Prostate gland (tissue), 2 donors: ENCODE data around the gene LIPH. TPM values are rescaled to one million over a fixed set of nuclear protein-coding genes. Genes with fewer than 3 reads are reported as not detected.

Source experiments
- DNase-seq: peaks from one replicate; pipeline ENCODE4 v3.0.0-alpha.2; 2019; ENCODE audit warnings: low spot score
- H3K27ac ChIP-seq, 2 donors: fragments of 200-600 bp; sonication (generic); 2 replicates each; pipeline ENCODE4 v1.5.1; 2017 to 2019
- H3K27me3 ChIP-seq: fragments of 200-600 bp; sonication (generic); replicated peaks from 2 replicates; pipeline ENCODE4 v1.5.1; 2019; ENCODE audit not compliant: insufficient read depth
- H3K36me3 ChIP-seq, 2 donors: fragments of 200-600 bp; sonication (generic); 1 replicate in 1 of 2; 2 replicates in 1 of 2; pipeline versions ENCODE4 v1.5.1 to v1.8.1; 2017 to 2019
- H3K4me1 ChIP-seq: fragments of 200-600 bp; sonication (generic); replicated peaks from 2 replicates; pipeline ENCODE4 v1.5.1; 2019
- H3K4me3 ChIP-seq, 2 donors: fragments of 200-600 bp; sonication (generic); 2 replicates each; pipeline ENCODE4 v1.5.1; 2017 to 2019
- H3K9me3 ChIP-seq: fragments of 200-600 bp; sonication (generic); 2 replicates; pipeline ENCODE4 v1.5.1; 2017
- CTCF ChIP-seq, 4 experiments: fragments of 200-600 bp in 2 of 4; fragments of 450-650 bp in 2 of 4; sonication (generic) in 2 of 4; IDR thresholded peaks; 1 replicate in 3 of 4; 2 replicates in 1 of 4; pipeline ENCODE4 v1.5.1; 2016 to 2019; ENCODE audit warnings: antibody characterized with exemption in 4 of 4, mild to moderate bottlenecking in 2 of 4, moderate library complexity in 2 of 4
- POLR2A ChIP-seq: fragments of 450-650 bp; IDR thresholded peaks from one replicate; pipeline ENCODE4 v1.6.1; 2016; ENCODE audit warnings: antibody characterized with exemption, mild to moderate bottlenecking
- POLR2AphosphoS5 ChIP-seq: sonication (generic); formaldehyde crosslinking; IDR thresholded peaks from one replicate; pipeline ENCODE4 v1.6.1; 2017; ENCODE audit warnings: antibody characterized with exemption
- WGBS: methylation state at CpG from one replicate; pipeline ENCODE4 v1.1.5; 2018; 5-methylcytosine and 5-hydroxymethylcytosine counted together
- intact Hi-C: fragments of 100-400 bp; cut with DNase I; formaldehyde crosslinking; loops from one replicate; pipeline ENCODE4 v1.14.2; 2022
- total RNA-seq, 2 donors: library from RNA; depleted of rRNA; stranded (reverse); fragments of >200 nt; gene quantifications; one replicate each; pipeline ENCODE4 v1.1.0, GENCODE V29; 2016

Gene LIPH
- total RNA-seq, 2 donors from 2014 or later = 17.0 to 19.6 TPM

GRCh38 chr3:185460309-185460708, 92.1 kb downstream of the LIPH start:
- WGBS = 88% methylated on average over 5 of the region's 5 CpGs
- Histone ChIP-seq H3K9me3 (no peaks in the 10 kb centered on the region), H3K27ac (no peak overlapping the region), H3K27me3 (no peaks in the 10 kb centered on the region), H3K36me3 (no peaks in the 10 kb centered on the region), H3K4me1 (no peaks in the 10 kb centered on the region), H3K4me3 (no peak overlapping the region)
- intact Hi-C loops = no loop called here
- TF ChIP-seq CTCF (IDR thresholded peaks at IDR 0.05) = no peak
- TF ChIP-seq POLR2AphosphoS5 = no peak
- no peak for TF ChIP-seq POLR2A
- no peak for DNase-seq

- DNase-seq = no peak
- no peak overlapping the region for H3K27ac ChIP-seq
- H3K4me3 ChIP-seq = no peak overlapping the region
- H3K4me1 ChIP-seq = no peaks in the 10 kb centered on the region
- H3K9me3 ChIP-seq = no peaks in the 10 kb centered on the region
- TF ChIP-seq POLR2AphosphoS5 (no peak), CTCF (IDR thresholded peaks at IDR 0.05) (no peak), POLR2A (no peak)
- no peaks in the 10 kb centered on the region for H3K36me3 ChIP-seq
- WGBS = 82% methylated on average over 2 of the region's 2 CpGs
- intact Hi-C loops = no loop called here
- H3K27me3 ChIP-seq = no peaks in the 10 kb centered on the region
Measured at GRCh38 chr3:185457376-185457775, 95.0 kb downstream of the LIPH start.

Other genes with a start within 250 kb of the LIPH start
- gene MAP3K13, start 189.5 kb downstream of the LIPH start, total RNA-seq = 10 to 100 TPM; 32.9 to 51.1 TPM
- 10 to 100 TPM; 16.4 to 24.5 TPM for gene TMEM41A, start 53.6 kb downstream of the LIPH start, total RNA-seq
- gene SENP2, start 33.7 kb upstream of the LIPH start, total RNA-seq = 10 to 100 TPM; 25.3 to 27.0 TPM